Measurements from ENCODE around the gene PRPSAP1. TPM values are rescaled to one million over a fixed set of nuclear protein-coding genes. Genes with fewer than 3 reads are reported as not detected.

Gene PRPSAP1
- total RNA-seq, 1 donor from 2014 or later: 68.5 TPM

GRCh38 chr17:76384987-76385891 lies 31.5 kb upstream of the PRPSAP1 start:
- Mint-ChIP-seq H3K4me1 (ENCODE audit: low read depth, unreplicated experiment) (peaks cover 11% of the 10 kb centered on the region), H3K9me3 (ENCODE audit: unreplicated experiment) (peaks cover 6% of the 10 kb centered on the region), H3K27me3 (ENCODE audit: unreplicated experiment) (peaks cover 18% of the 10 kb centered on the region), H3K27ac (ENCODE audit: unreplicated experiment) (no peak overlapping the region), H3K36me3 (ENCODE audit: unreplicated experiment) (no peaks in the 10 kb centered on the region), H3K4me3 (ENCODE audit: unreplicated experiment) (no peak overlapping the region)
- peak; percentile 38 for DNase-seq
- no peak for TF ChIP-seq CTCF (IDR thresholded peaks at IDR 0.05; ENCODE audit: partially characterized antibody, unreplicated experiment)

GRCh38 chr17:76384222-76384986 lies 30.7 kb upstream of the PRPSAP1 start, which contains the start of gene SPHK1:
Gene SPHK1, plus strand, starts transcription at chr17:76384609. Its CDS starts 1,036 bp downstream, at chr17:76385645.
- peaks cover 6% of the 10 kb centered on the region for H3K9me3 Mint-ChIP-seq (ENCODE audit: unreplicated experiment)
- TF ChIP-seq CTCF (IDR thresholded peaks at IDR 0.05; ENCODE audit: partially characterized antibody, unreplicated experiment): no peak
- peaks cover 16% of the 10 kb centered on the region for H3K27me3 Mint-ChIP-seq (ENCODE audit: unreplicated experiment)

GRCh38 chr17:76383546-76384221 lies 30.0 kb upstream of the PRPSAP1 start:
- Mint-ChIP-seq H3K27ac (ENCODE audit: unreplicated experiment) (no peak overlapping the region), H3K4me3 (ENCODE audit: unreplicated experiment) (peak overlapping the region; percentile 89), H3K27me3 (ENCODE audit: unreplicated experiment) (peaks cover 18% of the 10 kb centered on the region), H3K4me1 (ENCODE audit: low read depth, unreplicated experiment) (peaks cover 9% of the 10 kb centered on the region), H3K9me3 (ENCODE audit: unreplicated experiment) (peaks cover 5% of the 10 kb centered on the region), H3K36me3 (ENCODE audit: unreplicated experiment) (no peaks in the 10 kb centered on the region)
- peak; percentile 72 for DNase-seq
- peak; percentile 37 for TF ChIP-seq CTCF (IDR thresholded peaks at IDR 0.05; ENCODE audit: partially characterized antibody, unreplicated experiment)

More at GRCh38 chr17:76384222-76384986, 30.7 kb upstream of the PRPSAP1 start, which contains the start of gene SPHK1:
- peak within 1 kb of the TSS; percentile 89 for H3K4me3 Mint-ChIP-seq (ENCODE audit: unreplicated experiment)
- no peaks in the 10 kb centered on the region for H3K36me3 Mint-ChIP-seq (ENCODE audit: unreplicated experiment)
- H3K27ac Mint-ChIP-seq (ENCODE audit: unreplicated experiment): no peak within 1 kb of the TSS
- peak; percentile 71 for DNase-seq
- peaks cover 6% of the 10 kb centered on the region for H3K4me1 Mint-ChIP-seq (ENCODE audit: low read depth, unreplicated experiment)

DNA sequence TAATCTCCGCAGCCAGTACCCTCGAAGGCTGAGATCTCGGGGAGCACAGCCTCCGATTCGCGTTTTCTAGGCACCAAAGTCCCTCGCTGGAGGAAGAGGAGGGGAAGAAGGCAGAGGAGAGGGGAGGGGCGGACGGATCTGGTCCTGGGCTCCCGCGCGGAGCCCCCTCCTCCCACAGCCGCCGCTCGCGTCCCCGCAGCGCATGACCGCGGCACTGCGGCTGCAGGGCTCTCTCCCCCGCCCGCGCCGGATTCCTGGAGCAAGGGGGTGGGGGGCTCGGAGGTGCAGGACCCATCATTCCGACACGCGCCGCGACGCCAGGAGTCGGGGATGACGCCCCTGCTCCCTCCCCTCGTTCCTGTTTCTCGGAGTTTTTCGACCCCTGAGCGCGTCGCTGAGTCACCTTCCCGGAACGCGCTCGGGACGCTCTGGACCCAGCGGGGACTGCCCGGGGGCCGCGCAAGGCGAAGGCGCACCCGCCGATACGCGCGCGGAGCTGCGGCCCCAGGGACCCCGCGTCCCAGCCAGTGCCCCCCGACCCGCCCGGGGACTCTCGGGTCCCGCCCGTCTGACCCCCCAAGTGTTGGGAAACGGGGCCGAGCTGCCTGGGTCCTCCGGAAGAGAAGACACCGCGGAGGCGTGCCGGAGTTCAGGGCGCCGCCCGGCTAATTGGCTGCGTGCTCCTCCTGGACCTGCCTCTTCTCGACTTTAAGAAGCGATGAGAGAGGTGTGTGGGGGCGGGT lies 29.3 kb upstream of the PRPSAP1 start:
- no peak overlapping the region for H3K27ac Mint-ChIP-seq (ENCODE audit: unreplicated experiment)

More for the DNA sequence above, 29.3 kb upstream of the PRPSAP1 start:
- peaks cover 9% of the 10 kb centered on the region for H3K4me1 Mint-ChIP-seq (ENCODE audit: low read depth, unreplicated experiment)
- H3K27me3 Mint-ChIP-seq (ENCODE audit: unreplicated experiment): peaks cover 18% of the 10 kb centered on the region
- peak; percentile 39 for DNase-seq
- no peaks in the 10 kb centered on the region for H3K36me3 Mint-ChIP-seq (ENCODE audit: unreplicated experiment)
- H3K9me3 Mint-ChIP-seq (ENCODE audit: unreplicated experiment): peaks cover 5% of the 10 kb centered on the region
- peak overlapping the region; percentile 86 for H3K4me3 Mint-ChIP-seq (ENCODE audit: unreplicated experiment)
- no peak for TF ChIP-seq CTCF (IDR thresholded peaks at IDR 0.05; ENCODE audit: partially characterized antibody, unreplicated experiment)
